HG02798 (cell line): ENCODE results near the gene GIT2.
"Not testable (repeated sequence)": the region's sequence is repeated elsewhere in the genome, so short reads cannot be mapped to it uniquely, and the experiment has no call there.

Experiments used
- ATAC-seq: cut with Tn5 transposase; IDR thresholded peaks from one replicate; pipeline ENCODE4 v1.9.1; 2021; ENCODE audit warnings: mild to moderate bottlenecking; ENCODE audit not compliant: unreplicated experiment, poor library complexity

Gene GIT2

DNA sequence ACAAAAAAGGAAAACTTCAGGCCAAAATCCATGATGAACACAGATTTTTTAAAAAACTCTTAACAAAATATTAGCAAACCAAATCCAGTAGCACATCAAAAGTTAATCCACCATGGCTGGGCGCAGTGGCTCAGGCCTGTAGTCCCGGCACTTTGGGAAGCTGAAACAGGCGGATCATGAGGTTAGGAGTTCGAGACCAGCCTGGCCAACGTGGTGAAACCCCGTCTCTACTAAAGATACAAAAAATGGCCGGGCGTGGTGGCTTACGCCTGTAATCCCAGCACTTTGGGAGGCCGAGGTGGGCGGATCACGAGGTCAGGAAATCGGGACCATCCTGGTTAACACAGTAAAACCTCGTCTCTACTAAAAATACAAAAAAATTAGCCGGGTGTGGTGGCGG is 9.9 kb downstream of the GIT2 start:
- ATAC-seq = not testable (repeated sequence)

DNA sequence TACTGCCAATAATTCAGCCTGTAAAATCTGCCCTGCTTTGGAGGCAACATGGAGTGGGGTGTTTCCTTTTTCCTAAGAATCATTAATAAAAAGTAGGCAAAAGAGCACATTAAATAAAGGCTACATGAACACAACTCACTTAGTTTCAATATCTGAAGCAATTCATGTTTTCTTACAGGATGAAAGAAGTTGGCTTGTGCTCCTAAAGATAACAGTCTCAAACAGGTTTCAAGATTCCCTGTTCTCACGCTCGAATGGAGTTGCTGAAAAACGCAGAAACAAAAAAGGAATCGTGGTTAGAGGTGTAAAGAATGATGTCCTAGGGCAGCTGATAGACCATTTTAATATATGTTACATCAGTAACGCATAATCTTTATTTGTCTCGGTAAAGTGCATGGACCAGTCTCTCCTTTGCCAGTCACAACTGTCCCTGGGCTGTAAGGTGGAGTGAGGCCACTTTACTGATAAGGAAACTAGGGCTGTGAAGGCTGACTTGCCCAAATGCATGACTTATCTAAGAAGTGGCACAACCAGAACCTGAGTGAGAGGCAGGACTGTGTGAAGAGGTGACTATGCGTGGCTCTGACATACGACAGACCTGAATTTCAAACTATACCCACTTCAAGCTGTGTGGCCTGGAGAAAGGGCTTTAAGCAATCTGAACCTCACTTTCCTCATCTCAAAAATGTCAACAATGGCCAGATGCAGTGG is 12.6 kb downstream of the GIT2 start:
- ATAC-seq = no peak

- ATAC-seq = no peak
Measured at GRCh38 chr12:109982210-109982609, 14.0 kb downstream of the GIT2 start.

DNA sequence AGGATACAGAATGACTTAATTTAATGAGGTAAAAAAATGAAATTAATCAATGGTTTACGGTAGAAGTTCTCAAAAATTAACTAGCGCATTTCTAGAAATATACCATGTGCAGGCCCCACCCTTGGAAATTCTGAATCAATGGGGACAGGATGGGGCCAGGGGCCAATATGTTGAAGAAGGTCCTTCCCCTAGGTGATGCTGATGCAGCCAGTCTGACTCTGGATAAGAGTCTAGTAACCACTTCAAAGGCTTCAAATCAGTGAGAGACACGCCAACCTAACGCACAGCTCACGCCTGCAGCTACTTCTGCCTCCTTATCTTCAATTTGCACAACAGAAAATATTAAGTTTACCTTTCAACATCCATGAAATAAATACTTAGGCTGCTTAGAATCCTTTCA is 14.9 kb downstream of the GIT2 start:
- ATAC-seq = no peak

DNA sequence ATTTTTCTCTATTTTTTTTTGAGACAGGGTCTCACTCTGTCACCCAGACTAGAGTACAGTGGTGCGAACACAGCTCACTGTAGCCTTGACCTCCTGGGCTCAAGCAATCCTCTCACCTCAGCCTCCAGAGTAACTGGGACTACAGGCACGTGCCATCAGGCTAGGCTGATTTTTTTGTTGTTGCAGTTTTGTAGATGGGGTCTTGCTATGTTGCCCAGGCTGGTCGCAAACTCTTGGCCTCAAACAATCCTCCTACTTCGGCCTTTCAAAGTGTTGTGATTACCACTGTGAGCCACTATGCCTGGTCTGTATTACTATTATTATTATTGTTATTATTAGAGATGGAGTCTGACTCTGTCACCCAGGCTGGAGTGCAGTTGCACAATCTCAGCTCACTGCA is 23.3 kb downstream of the GIT2 start:
- ATAC-seq = no peak

DNA sequence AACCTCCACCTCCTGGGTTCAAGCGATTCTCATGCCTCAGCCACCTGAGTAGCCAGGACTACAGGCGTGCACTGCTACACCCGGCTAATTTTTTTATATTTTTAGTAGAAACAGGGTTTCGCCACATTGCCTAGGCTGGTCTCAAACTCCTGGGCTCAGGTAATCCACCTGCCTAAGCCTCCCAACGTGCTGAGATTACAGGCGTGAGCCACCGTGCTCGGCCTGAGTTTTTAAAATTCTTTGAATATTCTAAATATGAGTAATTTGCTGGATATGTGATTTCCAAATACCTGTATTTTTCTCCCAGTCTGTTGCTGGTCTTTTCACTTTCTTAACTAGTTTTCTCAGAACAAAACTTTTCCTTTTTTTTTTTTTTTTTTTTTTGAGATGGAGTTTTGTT is 27.4 kb downstream of the GIT2 start:
- no peak for ATAC-seq

DNA sequence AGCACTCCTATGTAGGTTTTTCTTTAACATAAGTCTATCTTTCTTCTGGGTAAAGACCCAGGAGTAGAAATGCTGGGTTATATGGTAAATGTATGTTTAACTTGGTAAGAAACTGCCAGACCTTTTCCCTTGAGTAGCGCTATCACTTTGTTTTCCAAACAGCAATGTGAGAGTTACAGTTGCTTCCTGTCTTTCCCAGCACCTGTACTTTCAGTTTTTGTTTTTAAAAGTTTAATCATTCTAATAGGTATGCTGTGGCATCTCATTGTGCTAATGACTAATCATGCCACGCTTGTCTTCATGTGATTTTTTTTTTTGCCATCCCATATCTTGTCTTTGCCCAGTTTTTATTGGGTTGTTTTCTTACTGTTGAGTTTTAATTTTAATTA is 28.1 kb downstream of the GIT2 start:
- no peak for ATAC-seq

DNA sequence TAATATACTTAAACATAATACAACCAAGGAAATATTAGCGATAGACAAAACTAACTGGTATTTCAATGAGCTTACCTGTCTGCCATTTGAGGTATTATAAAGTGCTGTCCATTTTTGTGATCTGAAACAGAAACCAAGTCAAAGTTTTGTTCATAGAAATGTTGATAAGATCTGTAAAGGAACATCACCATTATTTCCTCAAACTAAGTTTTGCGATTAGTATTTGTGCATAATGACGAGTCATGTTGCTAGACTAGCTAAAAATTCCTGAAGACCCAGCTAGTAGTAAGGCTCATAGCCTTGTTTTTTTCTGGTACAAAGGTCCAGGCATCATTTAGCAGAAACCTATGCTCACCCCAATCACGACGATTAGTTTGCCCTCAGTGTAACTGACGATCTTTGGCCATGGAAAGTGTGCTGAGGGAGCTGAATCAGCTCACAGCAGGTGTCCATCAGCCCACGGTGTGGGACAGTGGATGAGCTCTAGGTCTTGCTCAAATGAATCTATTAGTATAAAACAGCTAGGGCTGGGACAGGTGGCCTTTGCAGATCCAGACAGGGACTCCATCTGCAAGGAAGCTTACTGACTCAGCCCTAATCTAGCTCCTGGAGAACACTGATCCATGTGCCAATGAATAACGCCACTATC is 28.7 kb downstream of the GIT2 start:
- ATAC-seq = no peak

- no peak for ATAC-seq
Measured at GRCh38 chr12:109966546-109966945, 29.6 kb downstream of the GIT2 start.

DNA sequence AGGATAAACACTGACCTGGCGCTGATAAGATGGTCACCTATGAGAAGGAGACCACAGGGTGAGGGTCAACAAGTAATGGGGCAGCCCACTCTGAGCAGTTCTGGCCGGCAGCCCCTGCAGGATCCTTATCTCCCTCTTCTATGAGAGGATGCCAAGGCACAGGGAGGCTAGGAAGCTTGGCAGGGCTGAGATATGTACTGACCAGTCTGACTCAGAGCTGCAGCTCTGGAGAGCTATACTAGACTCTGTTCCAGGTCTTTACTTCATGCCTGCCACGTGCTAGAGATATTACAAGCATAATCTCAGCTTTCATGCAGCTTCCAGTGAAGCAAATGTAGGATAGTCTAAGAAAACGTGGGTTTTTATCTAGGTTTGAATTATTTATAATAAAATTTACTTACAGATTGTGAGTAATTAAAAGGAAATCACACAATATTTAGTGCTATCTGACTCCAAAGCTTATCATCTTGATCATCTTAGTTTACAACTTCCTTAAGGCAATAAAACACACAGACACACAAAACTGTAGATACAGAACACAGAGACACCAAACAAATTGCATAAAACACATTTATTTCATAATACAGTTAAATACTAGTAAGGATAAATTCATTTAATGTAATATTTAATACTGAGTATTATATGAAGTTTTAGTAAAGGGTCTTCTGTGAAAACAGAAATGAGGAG is 32.3 kb downstream of the GIT2 start:
- no peak for ATAC-seq

DNA sequence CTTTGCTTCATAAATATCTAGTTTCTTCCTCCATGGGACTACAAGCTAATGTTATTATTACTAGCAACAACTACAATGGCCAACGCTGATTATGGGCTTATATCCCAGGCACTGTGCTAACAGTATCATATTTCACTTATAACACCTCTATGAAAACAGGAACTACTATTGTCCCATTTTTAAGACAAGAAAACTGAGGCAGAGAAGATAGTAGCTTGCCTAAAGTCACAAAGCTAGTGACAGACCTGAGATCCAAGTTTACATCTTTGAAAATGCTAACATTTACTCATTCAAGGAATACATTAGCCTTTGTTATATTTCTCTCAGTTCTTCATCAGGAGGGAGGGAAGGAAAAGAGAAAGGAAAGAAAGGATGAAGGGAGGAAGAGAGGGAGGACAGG is 32.8 kb downstream of the GIT2 start:
- ATAC-seq = no peak

DNA sequence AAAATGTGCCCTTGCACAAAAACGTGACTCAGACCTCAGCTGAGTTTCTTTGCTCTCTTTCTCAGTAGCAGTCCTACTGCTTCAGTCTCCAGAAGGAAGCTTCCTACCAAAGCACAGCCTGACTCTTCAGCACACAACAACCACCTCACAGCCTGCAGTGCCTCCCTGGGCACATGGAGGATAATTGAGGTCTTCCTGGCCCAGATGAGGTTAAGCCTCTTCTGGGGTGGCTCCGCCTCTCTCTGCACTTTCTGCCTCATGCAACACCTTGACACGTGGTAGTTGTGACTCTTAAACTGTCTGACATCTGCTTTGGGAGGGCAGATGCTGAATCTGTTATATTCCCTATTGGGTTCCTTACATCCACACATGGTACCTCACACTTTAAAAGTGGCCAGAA is 33.8 kb downstream of the GIT2 start:
- ATAC-seq = no peak

- ATAC-seq = no peak
Measured at GRCh38 chr12:109961612-109962011, 34.6 kb downstream of the GIT2 start.

GRCh38 chr12:109961201-109961600 is 35.0 kb downstream of the GIT2 start:
- ATAC-seq = no peak

- ATAC-seq = no peak
Measured at GRCh38 chr12:109959411-109960093, 36.6 kb downstream of the GIT2 start.

DNA sequence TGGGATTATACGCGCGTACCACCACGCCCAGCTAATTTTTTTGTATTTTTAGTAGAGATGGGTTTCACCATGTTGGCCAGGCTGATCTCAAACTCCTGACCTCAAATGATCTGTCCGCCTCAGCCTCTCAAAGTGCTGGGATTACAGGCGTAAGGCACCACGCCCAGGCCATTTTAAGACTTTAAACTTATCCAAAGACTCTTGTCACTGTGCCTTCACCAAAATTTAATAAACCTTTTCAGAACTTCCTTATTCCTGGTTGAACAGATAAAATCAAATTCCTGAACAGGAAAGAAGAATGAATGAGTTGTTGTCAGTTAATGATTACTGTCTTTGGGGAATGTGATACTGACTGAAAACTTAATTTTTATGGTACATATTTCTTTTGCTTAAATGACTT is 37.8 kb downstream of the GIT2 start:
- no peak for ATAC-seq

DNA sequence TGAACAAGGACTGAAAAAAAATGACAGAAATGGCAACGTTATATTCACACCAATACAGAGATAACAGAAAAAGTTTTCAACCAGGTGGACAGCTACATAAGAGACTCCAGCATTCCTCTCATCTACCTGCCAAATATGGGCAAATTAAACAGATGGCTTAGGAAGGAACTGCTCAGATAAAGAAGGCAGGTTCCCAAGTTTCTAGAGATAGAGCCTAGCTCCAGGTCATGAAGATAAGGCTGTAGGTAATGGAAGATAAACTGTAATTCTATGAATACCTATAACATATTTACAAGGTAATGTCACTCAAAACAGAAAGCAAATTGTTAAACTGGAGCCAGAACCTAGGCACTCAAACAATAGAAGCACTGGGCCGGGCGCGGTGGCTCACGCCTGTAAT is 42.5 kb downstream of the GIT2 start:
- no peak for ATAC-seq

GRCh38 chr12:109952873-109953272 is 43.3 kb downstream of the GIT2 start:
- ATAC-seq = no peak

DNA sequence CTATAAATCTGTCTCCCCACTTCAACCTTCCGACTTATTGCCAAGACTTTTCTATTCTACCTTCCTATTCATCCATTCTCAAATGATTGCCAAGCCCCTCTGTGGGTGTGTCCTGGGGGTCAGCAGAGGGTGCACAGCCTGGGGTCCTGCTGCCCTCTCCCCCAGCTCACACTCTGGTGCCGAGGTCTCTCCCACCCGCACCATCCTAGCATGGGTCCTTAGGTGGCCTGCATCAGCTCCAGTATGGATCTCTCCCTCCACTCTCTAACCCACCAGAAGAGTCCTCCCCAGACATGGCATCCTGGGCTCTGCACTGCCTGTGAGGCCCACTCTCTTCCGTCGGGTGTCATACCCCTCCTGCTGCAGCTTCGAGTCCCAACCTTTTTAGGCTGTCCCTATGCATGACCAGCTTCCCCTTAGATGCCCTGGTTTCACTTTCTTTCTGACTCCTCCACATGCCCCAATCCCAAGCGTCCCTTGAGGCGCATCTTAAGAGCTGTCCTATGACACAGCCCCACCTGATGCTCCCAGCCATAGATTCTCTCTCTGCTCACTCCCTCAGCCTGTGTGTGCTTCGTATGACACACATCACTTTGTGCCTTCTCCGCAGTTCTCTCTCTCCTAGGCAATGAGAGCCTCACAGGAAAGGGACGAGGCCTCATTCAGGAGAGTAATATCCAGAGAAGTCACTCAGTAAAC is 43.9 kb downstream of the GIT2 start:
- no peak for ATAC-seq

DNA sequence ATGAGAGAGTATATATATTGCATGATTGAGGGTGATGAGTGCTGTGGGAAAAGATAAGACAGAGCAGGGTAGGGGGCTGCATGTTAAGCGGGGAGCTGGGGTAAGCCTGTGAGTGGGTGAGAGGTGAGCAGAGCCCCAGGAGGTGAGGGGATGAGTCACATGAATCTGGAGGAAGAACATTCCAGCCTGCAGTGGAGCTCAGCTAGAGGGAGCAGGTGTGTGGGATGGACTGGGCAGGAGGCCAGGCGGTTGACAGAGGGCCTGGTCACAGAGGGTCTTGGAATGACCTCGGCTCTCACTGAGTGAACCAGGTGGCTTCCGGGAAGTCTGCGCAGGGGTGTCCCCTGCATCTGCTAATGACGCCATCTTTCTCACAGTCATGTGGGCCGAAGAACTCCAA is 44.4 kb downstream of the GIT2 start:
- ATAC-seq = no peak

GRCh38 chr12:109951136-109951535 is 45.0 kb downstream of the GIT2 start:
- ATAC-seq = no peak
